ENCODE results near the gene PDZD7.

GRCh38 chr10:101052285-101052684 is 21.4 kb upstream of the PDZD7 start:
- TF ChIP-seq EZH2 (IDR thresholded peaks at IDR 0.05; ENCODE audit: borderline replicate concordance, low read depth, low read length, poor library complexity, severe bottlenecking) (no peak), CTCF (conservative IDR thresholded peaks at IDR 0.05; ENCODE audit: low read depth, low read length) (no peak)

All from A673 (cell line).